ENCODE results near the gene MEIKIN. TPM values are rescaled to one million over a fixed set of nuclear protein-coding genes. Genes with fewer than 3 reads are reported as not detected.

The MEIKIN gene
- polyA plus RNA-seq, 6 donors from 2014 or later: not detected

DNA sequence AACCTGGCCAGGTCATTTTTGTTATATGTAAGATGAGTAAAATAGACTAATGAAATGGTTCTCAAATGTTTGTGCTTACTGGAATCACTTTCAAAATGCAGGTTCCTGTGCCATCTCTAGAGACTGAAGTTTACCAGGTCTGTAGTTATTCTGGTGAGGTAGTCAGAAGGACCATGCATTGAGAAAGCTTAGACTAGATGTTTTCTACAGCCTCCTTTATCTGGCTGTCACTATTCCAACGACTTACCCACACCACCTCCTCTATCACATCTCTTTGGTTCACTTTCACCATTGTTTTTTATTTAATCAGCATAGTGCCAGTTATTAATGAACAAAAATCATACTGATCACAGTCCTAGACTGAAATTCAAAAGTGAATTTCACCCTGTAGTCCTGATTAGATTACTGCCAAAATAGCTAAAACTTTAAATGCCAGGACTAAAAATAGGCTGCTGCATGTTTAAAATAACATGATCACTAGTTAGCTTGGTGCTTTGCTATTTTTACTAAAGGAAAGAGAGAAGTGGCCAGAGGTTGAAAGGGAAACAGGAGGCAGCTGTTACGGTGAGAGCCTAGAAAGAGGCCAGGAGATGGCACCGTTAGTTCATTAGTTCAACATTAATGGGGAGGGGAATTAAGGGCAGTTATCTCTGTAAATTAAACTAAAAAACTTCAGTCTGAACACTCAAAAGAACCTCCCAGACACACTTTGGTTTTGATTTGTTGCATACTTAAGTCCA is 134.8 kb downstream of the MEIKIN start:
- Mint-ChIP-seq H3K36me3 (no peaks in the 10 kb centered on the region), H3K4me1 (peaks cover 5 to 7% (median 6%) of the 10 kb centered on the region in 3 donors), H3K27me3 (no peaks in the 10 kb centered on the region), H3K4me3 (peak overlapping the region in 1 of 8 donors; percentile 4), H3K27ac (peak overlapping the region in 2 of 6 donors; percentile 1 to 19), H3K9me3 (no peaks in the 10 kb centered on the region)
- no peak for DNase-seq
- peak; percentile 27 to 48 for ATAC-seq (ENCODE audit: low read depth in 2 of 2)

DNA sequence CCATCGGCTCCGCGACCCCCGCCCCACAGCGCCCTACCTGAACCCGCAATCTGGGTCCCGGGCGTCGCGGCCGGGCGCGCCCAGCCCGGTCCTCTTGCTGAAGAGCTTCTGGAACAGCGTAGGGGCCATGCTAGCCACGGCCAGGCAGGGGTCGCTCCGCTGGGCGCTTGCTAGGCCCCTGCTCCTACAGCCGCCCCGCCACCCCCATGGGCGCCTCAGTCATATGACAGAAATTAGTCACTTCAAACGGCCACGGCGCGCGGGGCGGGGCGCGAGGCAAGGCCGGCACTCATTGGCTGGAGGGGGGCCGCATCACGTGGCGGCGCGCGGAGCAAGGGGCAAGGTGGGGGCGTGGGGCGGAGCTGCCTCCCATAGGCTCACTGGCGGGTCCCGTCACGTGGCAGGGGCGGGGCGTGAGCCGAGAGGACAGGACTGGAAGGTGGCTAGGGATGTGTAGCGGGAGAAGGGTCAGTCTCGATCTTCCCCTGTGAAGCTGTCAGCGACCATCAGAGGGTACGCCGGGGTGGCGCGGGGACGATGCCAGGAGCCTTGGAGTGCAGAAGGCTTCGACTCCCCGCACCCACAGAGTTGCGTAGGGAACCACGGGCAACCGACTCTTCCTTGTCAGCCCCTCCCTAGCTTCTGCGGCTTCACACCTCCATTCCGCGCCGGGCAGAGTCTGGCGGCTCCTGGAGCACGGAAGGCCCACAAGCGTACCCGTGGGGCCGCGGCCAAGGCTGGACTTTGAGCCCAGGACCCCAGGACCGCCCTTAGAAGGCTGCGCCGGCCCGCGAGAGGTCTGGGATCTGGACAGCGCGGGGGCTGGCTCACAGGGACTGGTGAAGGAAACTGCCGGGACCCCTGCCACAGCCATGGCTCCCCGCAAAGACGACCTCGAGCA is 148.4 kb downstream of the MEIKIN start, which contains the start of gene FNIP1:
TSS of gene FNIP1 (minus strand) at position 225 of the 901 bp plus-strand sequence. CDS start at position 129, 96 bp downstream.
- Mint-ChIP-seq H3K9me3 (no peaks in the 10 kb centered on the region), H3K4me1 (peaks cover 19 to 45% (median 32%) of the 10 kb centered on the region in 3 donors), H3K36me3 (peaks cover 0 to 4% of the 10 kb centered on the region in 2 donors), H3K4me3 (peak within 1 kb of the TSS; percentile 86 to 98 (median 96)), H3K27me3 (no peaks in the 10 kb centered on the region), H3K27ac (peak within 1 kb of the TSS; percentile 96 to 99 (median 99))
- ATAC-seq (ENCODE audit: low read depth in 2 of 2) (peak; percentile 88), DNase-seq (peak; percentile 99)

DNA sequence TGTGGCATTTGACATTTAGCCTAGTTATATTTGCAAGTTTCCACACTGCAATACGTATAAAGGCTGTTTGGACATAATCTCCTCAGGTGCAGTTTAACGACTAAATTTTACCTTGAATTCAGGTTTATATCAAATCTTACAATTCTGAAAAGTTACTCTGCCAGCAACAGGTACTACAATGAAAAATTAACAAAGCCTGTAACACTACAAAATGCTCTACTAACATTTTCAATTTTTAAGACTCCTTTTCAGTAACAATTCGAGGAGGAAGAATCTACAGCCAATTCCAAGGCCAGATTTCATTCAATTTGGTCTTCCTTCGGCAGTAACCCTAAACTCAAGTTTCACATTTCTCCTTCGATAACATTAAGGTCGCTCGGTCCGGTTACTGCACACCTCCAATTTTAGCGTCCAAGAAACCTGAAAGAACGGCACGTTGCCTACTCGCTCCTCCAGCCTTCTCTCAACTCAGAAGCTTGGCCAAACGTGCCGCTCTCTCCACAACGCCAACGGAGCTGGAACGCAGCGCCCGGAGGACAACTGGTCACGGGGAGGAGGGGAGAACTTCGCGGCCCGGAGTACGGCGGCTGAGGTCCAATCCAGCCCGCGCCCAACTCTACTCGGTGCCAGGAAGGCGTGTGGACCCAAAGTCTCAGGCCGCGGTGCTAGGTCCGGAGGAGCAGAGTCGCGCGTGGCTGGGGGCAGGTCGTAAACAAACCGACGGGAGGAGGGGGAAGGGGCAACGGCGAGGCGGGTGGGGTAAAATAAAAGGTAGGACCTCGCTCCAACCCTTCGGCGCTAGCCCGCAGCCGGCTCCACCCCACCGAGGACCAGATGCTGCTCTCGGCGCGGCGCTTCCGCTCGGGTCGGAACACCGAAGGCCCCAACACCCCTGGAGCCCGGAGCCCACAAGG is 149.3 kb downstream of the MEIKIN start:
- no peaks in the 10 kb centered on the region for H3K27me3 Mint-ChIP-seq
- H3K36me3 Mint-ChIP-seq: peaks cover 0 to 4% of the 10 kb centered on the region in 2 donors
- H3K4me1 Mint-ChIP-seq: peaks cover 19 to 51% (median 33%) of the 10 kb centered on the region in 3 donors
- H3K9me3 Mint-ChIP-seq: no peaks in the 10 kb centered on the region
- H3K27ac Mint-ChIP-seq: peak overlapping the region; percentile 96 to 99 (median 99)
- DNase-seq (no peak), ATAC-seq (ENCODE audit: low read depth in 2 of 2) (peak; percentile 19 to 23)
- H3K4me3 Mint-ChIP-seq: peak overlapping the region; percentile 86 to 98 (median 96)

DNA sequence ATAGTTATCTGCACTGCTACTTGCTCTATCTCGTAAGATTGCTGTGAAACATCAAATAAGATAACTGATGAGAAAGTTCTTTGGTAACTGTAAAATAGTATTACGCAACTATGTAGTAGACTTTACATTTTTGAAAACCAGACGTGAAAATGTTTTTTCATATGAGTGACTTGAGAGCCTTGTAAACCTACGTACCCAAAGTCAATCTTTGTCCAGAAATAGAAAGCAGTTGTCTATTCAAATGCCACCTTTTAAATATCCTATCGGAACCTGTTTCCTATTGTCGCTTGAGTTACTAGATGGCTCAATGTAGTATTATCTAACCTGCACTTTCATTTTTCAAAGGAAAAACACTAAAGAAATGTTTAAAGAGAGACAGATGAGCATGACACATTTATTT is 150.2 kb downstream of the MEIKIN start:
- ATAC-seq (ENCODE audit: low read depth in 2 of 2) (no peak), DNase-seq (no peak)
- Mint-ChIP-seq H3K4me3 (peak overlapping the region; percentile 72 to 98 (median 94)), H3K4me1 (peaks cover 25 to 60% (median 42%) of the 10 kb centered on the region in 3 donors), H3K9me3 (no peaks in the 10 kb centered on the region), H3K36me3 (peaks cover 0 to 4% of the 10 kb centered on the region in 2 donors), H3K27ac (peak overlapping the region; percentile 0 to 99 (median 72)), H3K27me3 (no peaks in the 10 kb centered on the region)

DNA sequence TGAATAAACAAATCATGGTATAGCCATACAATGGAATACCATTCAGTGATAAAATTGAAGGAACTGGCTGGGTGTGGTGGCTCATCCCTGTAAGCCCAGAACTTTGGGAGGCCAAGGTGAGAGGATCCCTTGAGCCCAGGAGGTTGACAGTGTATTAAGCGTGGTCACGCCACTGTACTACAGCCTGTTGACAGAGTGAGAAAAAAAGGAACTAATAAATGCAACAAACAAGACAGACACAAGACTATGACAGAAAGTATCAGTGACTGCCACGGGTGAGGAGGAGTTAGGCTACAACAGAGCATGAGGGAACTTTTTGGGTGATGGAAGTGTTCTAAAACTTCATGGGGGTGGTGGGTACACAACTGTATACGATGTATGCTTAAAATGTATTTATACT is 150.9 kb downstream of the MEIKIN start:
- Mint-ChIP-seq H3K27ac (peak overlapping the region in 5 of 6 donors; percentile 9 to 96 (median 54)), H3K4me1 (peaks cover 29 to 66% (median 47%) of the 10 kb centered on the region in 3 donors), H3K36me3 (peaks cover 0 to 7% of the 10 kb centered on the region in 2 donors), H3K9me3 (peaks cover 0 to 2% (median 0%) of the 10 kb centered on the region in 7 donors), H3K27me3 (no peaks in the 10 kb centered on the region), H3K4me3 (peak overlapping the region; percentile 9 to 98 (median 86))
- peak; percentile 14 for DNase-seq
- ATAC-seq (ENCODE audit: low read depth in 2 of 2): peak in 1 of 2 donors; percentile 17

DNA sequence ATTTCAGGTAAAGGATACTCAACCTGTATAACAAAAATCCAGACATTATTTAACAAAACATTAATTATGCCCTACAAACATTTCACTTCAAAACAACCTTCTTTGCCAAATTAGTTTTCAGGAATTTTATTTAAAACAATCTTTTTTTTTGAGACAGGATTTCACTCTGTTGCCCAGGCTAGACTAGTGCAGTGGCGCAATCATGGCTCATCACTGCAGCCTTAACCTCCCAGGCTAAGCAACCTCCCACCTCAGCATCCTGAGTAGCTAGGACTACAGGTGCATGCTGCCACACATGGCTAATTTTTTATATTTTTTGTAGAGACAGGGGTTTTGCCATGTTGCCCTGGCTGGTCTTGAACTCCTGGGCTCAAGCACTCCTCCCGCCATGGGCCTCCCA is 152.6 kb downstream of the MEIKIN start:
- no peak for DNase-seq
- Mint-ChIP-seq H3K4me3 (peak overlapping the region in 1 of 8 donors; percentile 43), H3K27ac (no peak overlapping the region), H3K27me3 (no peaks in the 10 kb centered on the region), H3K36me3 (peaks cover 0 to 9% of the 10 kb centered on the region in 2 donors), H3K4me1 (peaks cover 33 to 69% (median 46%) of the 10 kb centered on the region in 3 donors), H3K9me3 (peaks cover 0 to 3% (median 0%) of the 10 kb centered on the region in 7 donors)
- ATAC-seq (ENCODE audit: low read depth in 2 of 2): no peak

DNA sequence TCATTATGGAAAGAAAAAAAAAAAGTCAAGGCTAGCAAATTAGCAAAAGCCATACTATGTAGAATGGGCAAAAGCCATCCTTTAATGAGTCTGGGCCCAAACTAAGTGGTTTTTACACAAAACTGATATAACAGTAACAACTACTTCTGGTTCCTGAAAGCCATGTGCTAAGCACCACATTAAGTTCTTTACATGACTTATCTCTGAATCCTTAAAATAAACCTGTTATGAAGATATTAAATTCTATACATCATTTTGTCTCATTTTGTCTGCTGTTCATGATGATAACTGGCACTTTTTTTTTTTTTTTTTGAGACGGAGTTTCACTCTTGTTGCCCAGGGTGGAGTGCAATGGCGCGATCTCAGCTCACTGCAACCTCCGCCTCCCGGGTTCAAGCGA is 153.6 kb downstream of the MEIKIN start:
- Mint-ChIP-seq H3K27ac (no peak overlapping the region), H3K4me3 (no peak overlapping the region), H3K4me1 (peaks cover 41 to 71% (median 49%) of the 10 kb centered on the region in 3 donors), H3K27me3 (no peaks in the 10 kb centered on the region), H3K9me3 (peaks cover 0 to 3% (median 0%) of the 10 kb centered on the region in 7 donors), H3K36me3 (peaks cover 0 to 9% of the 10 kb centered on the region in 2 donors)
- ATAC-seq (ENCODE audit: low read depth in 2 of 2) (no peak), DNase-seq (no peak)

DNA sequence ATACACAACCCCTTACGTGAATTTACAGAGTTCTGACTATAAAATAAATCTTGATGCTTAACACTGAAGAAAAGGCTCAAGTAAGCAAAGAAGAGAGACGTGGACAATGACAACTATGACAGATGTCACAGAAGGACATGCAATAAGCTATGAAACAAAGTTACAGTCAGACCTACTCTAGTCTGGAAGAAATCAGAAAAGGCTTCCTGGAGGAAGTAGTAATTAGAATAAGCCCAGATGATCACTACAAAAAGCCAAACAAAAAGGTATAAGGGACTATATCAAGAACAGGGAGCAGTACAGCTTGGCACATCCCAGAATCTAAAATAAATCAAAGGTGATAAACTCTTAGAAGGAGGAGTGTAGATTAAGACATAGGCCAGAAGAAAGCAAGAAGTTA is 154.9 kb downstream of the MEIKIN start:
- Mint-ChIP-seq H3K27ac (no peak overlapping the region), H3K4me3 (no peak overlapping the region), H3K4me1 (peaks cover 35 to 71% (median 48%) of the 10 kb centered on the region in 3 donors), H3K9me3 (peaks cover 0 to 3% (median 0%) of the 10 kb centered on the region in 7 donors), H3K27me3 (no peaks in the 10 kb centered on the region), H3K36me3 (peaks cover 0 to 9% of the 10 kb centered on the region in 2 donors)
- no peak for DNase-seq
- ATAC-seq (ENCODE audit: low read depth in 2 of 2): no peak

DNA sequence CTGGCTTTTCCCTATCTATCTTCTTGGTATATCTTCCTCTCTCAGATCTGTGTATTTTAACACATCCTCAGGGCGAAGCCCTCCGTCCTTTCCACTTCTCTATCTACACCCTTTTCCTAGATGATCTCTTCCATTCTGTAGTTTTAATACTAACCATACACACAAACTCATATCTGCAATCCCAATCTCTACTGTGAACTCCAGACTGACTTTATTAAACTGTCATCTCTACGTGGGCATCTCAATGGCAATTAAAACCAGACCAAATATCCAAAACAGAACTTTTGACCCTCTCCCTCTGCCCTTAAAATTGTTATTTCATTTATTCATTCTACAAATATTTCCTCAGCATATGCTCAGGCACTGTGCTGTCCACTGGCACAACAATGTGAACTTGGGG is 155.7 kb downstream of the MEIKIN start:
- Mint-ChIP-seq H3K27me3 (no peaks in the 10 kb centered on the region), H3K4me3 (no peak overlapping the region), H3K36me3 (peaks cover 0 to 9% of the 10 kb centered on the region in 2 donors), H3K9me3 (peaks cover 0 to 3% (median 0%) of the 10 kb centered on the region in 7 donors), H3K27ac (peak overlapping the region in 1 of 6 donors; percentile 10), H3K4me1 (peaks cover 28 to 64% (median 40%) of the 10 kb centered on the region in 3 donors)
- DNase-seq: no peak
- no peak for ATAC-seq (ENCODE audit: low read depth in 2 of 2)

DNA sequence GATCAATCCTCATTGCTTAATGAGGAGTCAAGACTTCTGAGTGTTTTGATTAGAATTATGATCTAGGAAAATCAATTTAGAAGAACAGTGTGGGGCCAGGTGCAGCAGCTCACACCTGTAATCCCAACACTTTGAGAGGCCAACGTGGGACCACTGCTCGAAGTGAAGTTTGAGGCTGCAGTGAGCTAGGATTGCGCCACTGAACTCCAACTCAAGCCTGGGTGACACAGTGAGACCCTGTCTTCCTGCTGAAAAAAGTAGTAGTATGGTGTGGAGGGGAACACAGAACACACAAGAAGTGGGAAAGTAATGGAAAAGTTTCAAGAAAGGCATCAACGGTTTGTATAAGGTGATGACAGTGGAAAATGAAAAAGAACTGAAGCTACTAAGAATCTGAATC is 157.7 kb downstream of the MEIKIN start:
- H3K27ac Mint-ChIP-seq: no peak overlapping the region
- peaks cover 0 to 5% of the 10 kb centered on the region in 2 donors for H3K36me3 Mint-ChIP-seq
- H3K27me3 Mint-ChIP-seq: no peaks in the 10 kb centered on the region
- ATAC-seq (ENCODE audit: low read depth in 2 of 2) (no peak), DNase-seq (no peak)
- peak overlapping the region in 2 of 8 donors; percentile 18 to 26 for H3K4me3 Mint-ChIP-seq
- H3K4me1 Mint-ChIP-seq: peaks cover 33 to 61% (median 49%) of the 10 kb centered on the region in 3 donors
- H3K9me3 Mint-ChIP-seq: peaks cover 0 to 3% (median 0%) of the 10 kb centered on the region in 7 donors

DNA sequence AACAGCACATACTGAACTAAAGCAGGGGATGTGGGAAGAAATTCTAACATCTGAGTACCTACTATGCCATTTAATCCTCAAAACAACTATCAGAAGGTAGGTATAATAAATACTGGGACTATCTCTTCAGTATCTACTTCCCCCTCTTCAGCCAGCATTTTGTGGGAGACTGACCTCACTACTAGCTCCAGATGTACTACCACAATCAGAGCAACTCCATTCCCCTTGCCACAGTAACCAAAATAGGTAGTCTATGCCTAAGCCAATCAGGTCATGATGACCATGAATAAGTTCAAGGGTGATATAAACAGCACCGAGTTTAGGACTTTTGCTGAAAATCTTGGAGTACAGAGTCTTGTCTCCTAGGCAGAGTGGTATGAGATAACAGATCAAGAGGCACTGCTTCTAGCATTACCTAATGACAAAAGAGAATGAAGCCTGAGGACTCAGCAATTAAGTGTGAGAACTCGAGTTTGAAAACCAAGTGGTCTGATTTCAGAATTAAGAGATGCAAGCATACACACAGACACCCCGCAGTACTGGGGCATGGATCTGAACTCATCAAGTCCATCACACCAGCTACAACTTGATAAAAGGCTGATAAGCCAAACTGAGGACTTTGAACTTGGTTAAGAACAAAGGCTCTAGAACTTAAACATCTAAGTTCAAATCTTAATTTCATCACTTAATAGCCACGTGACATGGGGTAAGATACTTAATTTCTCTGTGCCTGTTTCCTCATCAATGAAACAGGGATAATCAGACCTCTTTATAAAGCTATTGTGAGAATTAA is 158.4 kb downstream of the MEIKIN start:
- H3K4me3 Mint-ChIP-seq: no peak overlapping the region
- H3K4me1 Mint-ChIP-seq: peaks cover 39 to 59% (median 55%) of the 10 kb centered on the region in 3 donors
- ATAC-seq (ENCODE audit: low read depth in 2 of 2) (peak in 1 of 2 donors; percentile 33), DNase-seq (no peak)
- peaks cover 0 to 3% (median 0%) of the 10 kb centered on the region in 7 donors for H3K9me3 Mint-ChIP-seq
- H3K27me3 Mint-ChIP-seq: no peaks in the 10 kb centered on the region
- H3K36me3 Mint-ChIP-seq: peaks cover 0 to 5% of the 10 kb centered on the region in 2 donors
- H3K27ac Mint-ChIP-seq: peak overlapping the region in 1 of 6 donors; percentile 17

DNA sequence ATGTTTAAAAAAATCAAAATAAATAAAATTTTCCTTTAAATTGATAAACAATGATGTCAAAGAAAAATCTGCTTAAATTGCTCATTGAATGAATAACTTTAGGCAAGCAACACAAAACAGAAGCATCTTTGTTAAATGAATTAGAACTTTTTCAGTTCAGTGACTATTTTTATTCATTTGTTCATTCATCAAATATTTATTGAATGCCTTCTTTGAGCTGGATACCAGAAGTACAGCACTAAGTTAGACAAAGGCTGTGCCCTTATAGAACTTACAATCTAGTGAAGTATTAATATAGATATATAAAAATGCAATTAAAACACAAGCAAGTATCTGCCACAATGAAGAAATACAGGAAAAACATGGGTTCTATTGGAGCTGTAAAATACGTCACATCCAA is 159.4 kb downstream of the MEIKIN start:
- Mint-ChIP-seq H3K36me3 (peaks cover 0 to 5% of the 10 kb centered on the region in 2 donors), H3K27ac (no peak overlapping the region), H3K9me3 (peaks cover 0 to 3% (median 0%) of the 10 kb centered on the region in 7 donors), H3K4me1 (peaks cover 40 to 59% (median 58%) of the 10 kb centered on the region in 3 donors), H3K27me3 (no peaks in the 10 kb centered on the region), H3K4me3 (no peak overlapping the region)
- DNase-seq (no peak), ATAC-seq (ENCODE audit: low read depth in 2 of 2) (no peak)

Measured in naive B cell (primary cell).